GM12878 (cell line): ENCODE measurements around the gene CHAF1A. TPM values are rescaled to one million over a fixed set of nuclear protein-coding genes. Genes with fewer than 3 reads are reported as not detected.
A peak's percentile ranks its signal among the peaks of the same experiment; 100 is the strongest.

Experiments used
- ATAC-seq: fragments of 200-7000 bp; cut with Tn5 transposase; 3 replicates; pipeline ENCODE4 v1.9.1; 2020; ENCODE audit warnings: mild to moderate bottlenecking, moderate library complexity
- BruUV-seq: library from RNA; stranded (reverse); fragments of 400-500 nt; replicated peaks from 2 replicates; lab custom pipeline; 2021; lab: Mats Ljungman, UMichigan
- CTCF ChIA-PET: fragments of 300-600 bp; sonication (Branson Sonifier 250); formaldehyde crosslinking; extraction: SDS; loops from one replicate; lab custom pipeline; 2021; ENCODE audit warnings: inconsistent platforms; lab: Yijun Ruan, JAX
- POLR2A ChIA-PET: fragments of 350-600 bp; formaldehyde crosslinking; extraction: SDS; loops from one replicate; lab custom pipeline; 2021; ENCODE audit warnings: inconsistent platforms; lab: Charles Lee
- RAD21 ChIA-PET: fragments of 300-600 bp; sonication (Branson Sonifier 250); formaldehyde crosslinking; loops from one replicate; lab custom pipeline; 2023; ENCODE audit warnings: antibody characterized with exemption; ENCODE audit not compliant: unreplicated experiment; lab: Charles Lee
- SMC1A ChIA-PET: fragments of 300-600 bp; sonication (Branson Sonifier 250); formaldehyde crosslinking; loops from one replicate; lab custom pipeline; 2023; ENCODE audit not compliant: unreplicated experiment, uncharacterized antibody; lab: Charles Lee
- DNase-seq: peaks from one replicate; pipeline ENCODE4 v3.0.0-alpha.2; 2011; ENCODE audit warnings: low read depth, low spot score
- FAIRE-seq: peaks from 3 replicates; lab custom pipeline; 2011; peaks lifted over from hg19 to GRCh38; lab: Jason Lieb, UNC
- H2AFZ ChIP-seq: 2 replicates; pipeline ENCODE4 v1.6.0; 2011; ENCODE audit warnings: low read depth, low read length, control low read depth; ENCODE audit not compliant: control insufficient read depth
- H3K27ac ChIP-seq: 2 replicates; pipeline ENCODE4 v1.5.1; 2011; ENCODE audit warnings: control low read depth; ENCODE audit not compliant: control insufficient read depth, insufficient read depth
- H3K27me3 ChIP-seq, 2 experiments: replicated peaks in 1 of 2; 2 replicates each; pipeline versions ENCODE4 v1.6.0 to v1.6.1; 2011; ENCODE audit warnings: low read length in 1 of 2; ENCODE audit not compliant: control insufficient read depth in 2 of 2, insufficient read depth in 2 of 2
- H3K36me3 ChIP-seq, 2 experiments: 2 replicates each; pipeline ENCODE4 v1.5.1; 2011; ENCODE audit warnings: low read length in 1 of 2; ENCODE audit not compliant: control insufficient read depth in 2 of 2, insufficient read depth in 2 of 2
- H3K4me1 ChIP-seq: 2 replicates; pipeline ENCODE4 v1.6.1; 2011; ENCODE audit warnings: mild to moderate bottlenecking, low read length, moderate library complexity, mixed read lengths; ENCODE audit not compliant: control insufficient read depth, insufficient read depth
- H3K4me2 ChIP-seq: 2 replicates; pipeline ENCODE4 v1.6.0; 2011; ENCODE audit warnings: control low read depth; ENCODE audit not compliant: control insufficient read depth, insufficient read depth
- H3K4me3 ChIP-seq: fragments of 200-600 bp; sonication (generic); 2 replicates; pipeline ENCODE4 v1.5.1; 2016
- H3K79me2 ChIP-seq: 2 replicates; pipeline ENCODE4 v1.6.0; 2011; ENCODE audit warnings: low read length; ENCODE audit not compliant: control insufficient read depth, insufficient read depth
- H3K9ac ChIP-seq: 2 replicates; pipeline ENCODE4 v1.8.0; 2011; ENCODE audit warnings: low read length, control low read depth, mixed read lengths; ENCODE audit not compliant: control insufficient read depth, insufficient read depth
- H3K9me3 ChIP-seq: replicated peaks from 3 replicates; pipeline ENCODE4 v1.5.1; 2011; ENCODE audit warnings: mild to moderate bottlenecking, low read length; ENCODE audit not compliant: control insufficient read depth, insufficient read depth
- H4K20me1 ChIP-seq: 2 replicates; pipeline ENCODE4 v1.6.0; 2011; ENCODE audit not compliant: control insufficient read depth, insufficient read depth
- CBX3 ChIP-seq: fragments of 200-600 bp; sonication (generic); IDR thresholded peaks from 2 replicates; pipeline ENCODE4 v1.6.1; 2016; ENCODE audit warnings: low read depth, borderline replicate concordance
- GABPA ChIP-seq: IDR thresholded peaks from 2 replicates; pipeline ENCODE4 v1.6.1; 2014; ENCODE audit warnings: antibody characterized with exemption, low read depth, mild to moderate bottlenecking, inconsistent platforms
- HDAC6 ChIP-seq: fragments of 200-600 bp; sonication (generic); IDR thresholded peaks from one replicate; pipeline ENCODE4 v1.8.0; 2017; ENCODE audit warnings: antibody characterized with exemption; ENCODE audit not compliant: unreplicated experiment
- IKZF1 ChIP-seq: fragments of 450-650 bp; conservative IDR thresholded peaks from 2 replicates; pipeline ENCODE4 v1.6.1; 2017; ENCODE audit warnings: antibody characterized with exemption, mild to moderate bottlenecking
- JUND ChIP-seq: IDR thresholded peaks from 2 replicates; pipeline ENCODE4 v1.6.1; 2012; ENCODE audit warnings: low read depth, mild to moderate bottlenecking, low read length, improper control_type of control experiment, moderate library complexity
- KAT2A ChIP-seq: conservative IDR thresholded peaks from 2 replicates; pipeline ENCODE4 v1.6.1; 2011; ENCODE audit warnings: low read depth, low read length; ENCODE audit not compliant: control insufficient read depth
- MLLT1 ChIP-seq: fragments of 450-650 bp; IDR thresholded peaks from 2 replicates; pipeline ENCODE4 v1.6.1; 2016; ENCODE audit warnings: mild to moderate bottlenecking
- MYB ChIP-seq: fragments of 150-350 bp; IDR thresholded peaks from 2 replicates; pipeline ENCODE4 v1.6.1; 2014; ENCODE audit warnings: mild to moderate bottlenecking, low read depth, low read length, borderline replicate concordance
- NFIC ChIP-seq: IDR thresholded peaks from 2 replicates; pipeline ENCODE4 v1.6.1; 2012; ENCODE audit warnings: low read depth, mild to moderate bottlenecking, inconsistent platforms, low read length, moderate library complexity
- NRF1 ChIP-seq: conservative IDR thresholded peaks from 2 replicates; pipeline ENCODE4 v1.6.1; 2011; ENCODE audit warnings: mild to moderate bottlenecking, low read depth, low read length, improper control_type of control experiment
- STAT1 ChIP-seq: fragments of 450-650 bp; conservative IDR thresholded peaks from 2 replicates; pipeline ENCODE4 v1.6.1; 2014; ENCODE audit warnings: antibody characterized with exemption, mild to moderate bottlenecking
- USF2 ChIP-seq: IDR thresholded peaks from 2 replicates; pipeline ENCODE4 v1.6.1; 2011; ENCODE audit warnings: low read depth, low read length, improper control_type of control experiment, borderline replicate concordance
- ZNF24 ChIP-seq: fragments of 450-650 bp; IDR thresholded peaks from 2 replicates; pipeline ENCODE4 v1.6.1; 2017; ENCODE audit warnings: antibody characterized with exemption, mild to moderate bottlenecking
- ZNF384 ChIP-seq: IDR thresholded peaks from 2 replicates; pipeline ENCODE4 v1.6.1; 2012; ENCODE audit warnings: low read depth, mild to moderate bottlenecking, low read length, improper control_type of control experiment, borderline replicate concordance
- whole genome bisulfite sequencing: methylation state at CpG from one replicate; pipeline ENCODE4 v1.1.6; 2016; ENCODE audit warnings: low lambda C conversion rate; ENCODE audit not compliant: insufficient replicate concordance, insufficient coverage; ENCODE audit errors: missing lambda C conversion rate; 5-methylcytosine and 5-hydroxymethylcytosine counted together
- in situ Hi-C: fragments of 300-500 bp; cut with MboI; formaldehyde crosslinking; loops from 9 replicates; pipeline ENCODE4 v1.14.3; 2018; ENCODE audit warnings: mixed read lengths
- intact Hi-C: fragments of 100-400 bp; cut with micrococcal nuclease; formaldehyde crosslinking; loops from one replicate; pipeline ENCODE4 v1.14.2; 2022; ENCODE audit not compliant: unreplicated experiment
- polyA plus RNA-seq, 11 experiments: library from polyadenylated mRNA; depleted of rRNA in 4 of 11; unstranded in 6 of 11; stranded (reverse) in 5 of 11; fragments of >200 nt; fragmentation: Nextera tagmentation in 4 of 11; fragmentation: Illumina TruSeq in 1 of 11; extraction: Ambion mirVana in 4 of 11; extraction: Trizol in 1 of 11; gene quantifications; 1 replicate in 1 of 11; 2 replicates in 10 of 11; pipeline versions ENCODE4 v1.2.1 to v1.2.3, GENCODE V29; 2011 to 2016; ENCODE audit warnings: inconsistent platforms in 2 of 11, missing spikeins in 2 of 11, low read depth in 1 of 11
- total RNA-seq, 4 experiments: library from RNA; depleted of rRNA in 3 of 4; stranded (reverse); fragments of >200 nt in 3 of 4; fragmentation: Illumina TruSeq in 1 of 4; extraction: Trizol in 1 of 4; gene quantifications; 2 replicates each; pipeline versions ENCODE4 v1.2.1 to v1.2.3, GENCODE V29; 2013 to 2021

Gene CHAF1A
- total and polyA plus RNA-seq, 10 of the 15 experiments (the other 5 are each of a cell fraction or from before 2014, with no cell fraction given) = 1.3 to 69.1 (median 34.2) TPM

DNA sequence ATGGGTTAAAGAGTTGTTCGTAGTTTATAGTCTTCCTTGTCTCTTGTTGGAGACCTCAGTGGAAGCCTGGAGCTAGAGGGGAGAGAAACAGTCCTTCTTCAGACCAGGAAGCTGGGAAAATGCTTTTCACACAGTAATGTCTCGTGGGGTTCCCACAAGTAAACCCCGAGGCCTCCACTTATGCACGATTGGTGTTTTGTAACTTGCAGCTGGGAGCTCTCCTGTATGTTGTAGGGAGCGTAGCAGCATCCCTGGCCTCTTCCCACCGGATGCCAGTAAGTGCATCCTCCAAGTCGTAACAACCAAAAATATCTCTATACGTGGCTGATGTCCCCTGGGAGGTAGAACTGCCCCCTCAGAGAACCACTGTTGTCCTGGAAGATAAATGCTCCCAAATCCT, 3.5 kb downstream of the CHAF1A start:
- no peak for FAIRE-seq
- Histone ChIP-seq H3K79me2 (peaks cover 48% of the 10 kb centered on the region), H3K4me1 (peaks cover 3% of the 10 kb centered on the region; the same call in 1 of the 2 replicates), H3K9me3 (no peaks in the 10 kb centered on the region), H3K36me3 (peaks cover 6 to 17% of the 10 kb centered on the region in 2 experiments; a peak in 3 of 4 replicates), H3K4me3 (no peak overlapping the region), H2AFZ (no peak overlapping the region), H4K20me1 (no peaks in the 10 kb centered on the region; the same call in 1 of the 2 replicates), H3K4me2 (no peak overlapping the region), H3K27ac (no peak overlapping the region), H3K9ac (no peak overlapping the region), H3K27me3 (no peaks in the 10 kb centered on the region)
- in situ Hi-C loops (no loop called here), intact Hi-C loops (no loop called here)
- TF ChIP-seq GABPA (no peak), USF2 (no peak)
- no peak for DNase-seq
- RAD21 ChIA-PET = interaction anchor here (1.8 kb wide), 1 partner anchor 31 kb away, joined by 3 read pairs; no protein-coding TSS in a partner anchor
- no peak for ATAC-seq
- CTCF ChIA-PET = interaction anchor here (0.5 to 0.6 kb wide), 2 partner anchors 18 to 969 kb away, joined by 3 read pairs; no protein-coding TSS in a partner anchor
- SMC1A ChIA-PET = interaction anchor here (1.0 to 2.8 kb wide), 2 partner anchors 9 to 16 kb away, joined by 3 to 10 read pairs; no protein-coding TSS in a partner anchor
- TSS peak; percentile 49 for BruUV-seq
- WGBS = 87% methylated on average over 8 of the region's 8 CpGs
- POLR2A ChIA-PET = interaction anchor here (1.0 kb wide), 1 partner anchor 63 kb away, joined by 3 read pairs; the partner anchor contains the start of gene MPND

- peaks cover 3% of the 10 kb centered on the region; the same call in 1 of the 2 replicates for H3K4me1 ChIP-seq
- no peak for TF ChIP-seq IKZF1
- no peak for TF ChIP-seq NFIC
- no peak for TF ChIP-seq HDAC6
- TF ChIP-seq MYB = no peak
- no peak for TF ChIP-seq CBX3
- no peak for TF ChIP-seq STAT1
- TF ChIP-seq ZNF24 = no peak
- TF ChIP-seq JUND = no peak
- no peak for TF ChIP-seq MLLT1
- no peak for TF ChIP-seq NRF1
- no peak for TF ChIP-seq KAT2A
- no peak for TF ChIP-seq ZNF384
- no peak for ATAC-seq
- H3K27me3 ChIP-seq = no peaks in the 10 kb centered on the region
- ChIA-PET SMC1A (interaction anchor here (2.8 kb wide), 1 partner anchor 8 kb away, joined by 10 read pairs; no protein-coding TSS in a partner anchor), POLR2A (interaction anchor here (0.6 to 1.0 kb wide), 3 partner anchors 11 to 1425 kb away, joined by 3 to 4 read pairs (median 4); partner anchors contain the start of gene MPND), CTCF (no interaction called here), RAD21 (no interaction called here)
- no TSS peak for BruUV-seq
- H3K79me2 ChIP-seq = peaks cover 48% of the 10 kb centered on the region
- in situ Hi-C loops = no loop called here
- H3K36me3 ChIP-seq = peaks cover 6 to 17% of the 10 kb centered on the region in 2 experiments; a peak in 3 of 4 replicates
- no peak for DNase-seq
- 95% methylated on average over 7 of the region's 7 CpGs for WGBS
- no peaks in the 10 kb centered on the region for H3K9me3 ChIP-seq
- no peaks in the 10 kb centered on the region; the same call in 1 of the 2 replicates for H4K20me1 ChIP-seq
- no peak overlapping the region for H3K4me2 ChIP-seq
- FAIRE-seq = no peak
- no peak overlapping the region for H3K27ac ChIP-seq
- no peak overlapping the region for H2AFZ ChIP-seq
- no peak overlapping the region for H3K4me3 ChIP-seq
- no peak overlapping the region for H3K9ac ChIP-seq
- intact Hi-C loops = no loop called here
Measured at GRCh38 chr19:4406626-4407025, 4.2 kb downstream of the CHAF1A start.
